Effector CD8-positive, alpha-beta T cell (primary cell): ENCODE results near the gene SAMD11.
A peak's percentile ranks its signal among the peaks of the same experiment; 100 is the strongest.
"Not testable (repeated sequence)": the region's sequence is repeated elsewhere in the genome, so short reads cannot be mapped to it uniquely, and the experiment has no call there.

ENCODE experiments used
- DNase-seq: peaks from one replicate; lab custom pipeline; 2025; lab: John Stamatoyannopoulos, UW

The SAMD11 gene

DNA sequence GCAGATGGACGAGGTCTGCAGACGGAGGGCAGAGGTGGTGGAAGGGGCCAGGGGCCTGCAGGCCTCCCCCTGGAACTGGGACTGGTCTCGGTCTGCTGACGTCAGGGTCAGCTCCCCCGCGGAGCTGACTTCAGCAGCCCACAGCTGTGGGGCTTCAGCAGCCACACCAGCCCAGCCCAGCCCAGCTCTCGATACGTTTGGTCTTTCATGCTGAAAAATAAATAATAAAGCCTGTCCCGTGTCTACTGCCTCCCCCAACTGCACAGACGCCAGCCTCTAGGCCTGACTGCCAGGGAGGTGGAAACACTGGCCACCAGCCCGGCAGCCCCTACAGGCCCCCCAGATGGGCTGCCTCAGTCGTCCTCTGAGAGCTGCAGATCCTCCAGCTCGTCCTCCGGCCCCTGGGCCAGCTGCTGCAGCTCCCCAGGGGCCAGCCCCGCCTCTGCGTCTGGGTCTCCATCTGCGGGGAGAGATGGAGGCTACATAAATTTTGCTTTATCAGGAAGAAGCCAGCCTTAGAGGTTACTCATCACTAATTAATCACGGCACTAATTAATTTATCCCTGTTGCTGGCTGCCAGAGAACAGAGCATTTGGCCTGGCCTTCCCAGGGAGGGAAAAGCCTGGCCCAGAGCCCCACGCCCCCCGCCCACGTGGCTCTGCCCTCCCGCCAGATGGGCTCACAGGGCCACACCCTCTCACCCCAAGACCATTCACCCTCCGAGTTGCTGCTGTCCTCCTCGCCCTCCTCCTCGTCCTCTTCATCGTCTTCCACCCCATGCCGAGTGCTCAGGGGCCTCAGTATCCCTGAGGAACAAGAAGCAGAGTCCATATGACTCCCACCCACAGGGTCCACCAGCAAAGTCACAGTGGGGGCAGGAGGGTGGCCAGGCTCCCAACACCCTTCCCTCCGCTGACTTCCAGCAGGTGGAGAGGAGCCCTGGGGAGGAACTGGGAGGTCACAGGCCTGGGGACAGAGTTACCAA, 20.9 kb downstream of the SAMD11 start:
- no peak for DNase-seq

DNA sequence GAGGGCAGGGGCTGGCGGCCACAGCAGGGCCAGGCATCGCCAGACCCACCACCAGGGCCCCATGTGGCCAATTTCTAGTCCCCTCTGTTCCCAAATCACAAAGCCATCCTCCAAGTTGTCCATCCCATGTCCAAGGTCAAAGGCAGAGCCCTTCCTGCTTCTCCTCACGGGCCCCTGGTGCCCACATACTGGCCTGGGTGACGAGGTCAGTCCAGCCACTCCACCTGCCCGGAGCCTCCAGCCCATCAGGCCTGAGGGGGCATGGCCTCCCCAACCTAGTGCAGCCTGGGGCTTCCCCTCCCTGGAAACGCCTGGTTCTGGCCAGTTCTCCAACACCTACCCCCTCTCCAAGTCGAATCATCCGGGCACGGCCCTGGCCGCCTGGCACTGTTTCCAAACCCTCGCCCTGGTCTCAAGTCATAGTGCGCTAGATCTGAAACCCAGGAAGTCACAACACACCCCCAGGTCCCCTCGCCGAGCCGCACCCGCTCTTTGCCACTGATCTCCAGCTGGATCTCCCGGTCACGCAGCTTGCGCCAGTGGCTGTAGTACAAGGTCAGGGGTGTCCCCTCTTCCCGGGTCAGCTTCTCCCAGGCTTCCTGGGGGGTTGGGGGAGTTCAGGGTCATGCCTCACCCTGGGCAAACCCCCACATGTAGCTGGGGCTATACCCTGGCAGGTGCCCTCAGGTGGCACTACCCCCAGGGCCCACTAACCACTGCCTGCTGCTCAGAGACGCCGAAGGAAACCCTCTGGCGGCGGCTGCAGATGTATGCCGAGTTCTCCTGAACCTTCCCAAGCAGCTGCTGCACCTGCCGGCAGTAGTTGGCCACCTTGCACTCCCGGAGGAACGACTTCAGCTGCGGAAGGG, 22.2 kb downstream of the SAMD11 start:
- DNase-seq, result no peak

DNA sequence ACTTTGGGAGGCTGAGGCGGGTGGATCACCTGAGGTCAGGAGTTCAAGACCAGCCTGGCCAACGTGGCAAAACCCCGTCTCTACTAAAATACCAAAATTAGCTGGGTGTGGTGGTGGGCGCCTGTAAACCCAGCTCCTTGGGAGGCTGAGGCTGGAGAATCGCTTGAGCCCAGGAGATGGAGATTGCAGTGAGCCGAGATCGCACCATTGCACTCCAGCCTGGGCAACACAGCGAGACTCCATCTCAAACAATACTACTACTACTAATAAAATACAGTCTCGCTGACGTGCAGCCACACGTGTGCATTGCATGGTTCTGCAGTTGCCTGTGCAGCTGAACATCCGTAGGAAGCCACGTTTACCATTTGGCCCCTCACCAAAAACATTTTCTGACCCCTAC, 23.1 kb downstream of the SAMD11 start:
- DNase-seq, result not testable (repeated sequence)

DNA sequence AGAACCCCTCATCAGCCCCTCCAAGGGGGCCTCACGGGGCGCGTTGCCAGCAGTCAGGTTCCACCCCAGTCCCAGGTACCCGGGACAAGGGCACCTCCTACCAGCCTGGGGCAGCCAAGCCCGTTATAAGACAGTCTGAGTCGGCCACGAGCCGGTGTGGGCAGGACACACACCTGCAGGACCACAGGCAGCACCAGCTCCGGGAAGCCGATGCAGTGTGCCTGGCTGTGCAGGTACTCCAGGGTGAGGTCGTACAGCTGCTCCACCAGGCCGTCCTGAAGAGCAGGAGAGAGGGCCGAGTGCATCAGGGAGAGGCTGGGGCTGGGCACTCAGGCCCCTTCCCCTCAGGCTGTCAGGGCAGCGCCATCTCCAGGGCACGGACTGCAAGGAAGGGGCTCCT, 24.2 kb downstream of the SAMD11 start:
- DNase-seq, result no peak

- DNase-seq, result no peak
Observed at GRCh38 chr1:950268-950667, 26.5 kb downstream of the SAMD11 start.

GRCh38 chr1:950881-951280, 27.2 kb downstream of the SAMD11 start:
- no peak for DNase-seq

GRCh38 chr1:951364-951763, 27.6 kb downstream of the SAMD11 start:
- no peak for DNase-seq

- no peak for DNase-seq
Observed at GRCh38 chr1:952201-952600, 28.5 kb downstream of the SAMD11 start.

DNA sequence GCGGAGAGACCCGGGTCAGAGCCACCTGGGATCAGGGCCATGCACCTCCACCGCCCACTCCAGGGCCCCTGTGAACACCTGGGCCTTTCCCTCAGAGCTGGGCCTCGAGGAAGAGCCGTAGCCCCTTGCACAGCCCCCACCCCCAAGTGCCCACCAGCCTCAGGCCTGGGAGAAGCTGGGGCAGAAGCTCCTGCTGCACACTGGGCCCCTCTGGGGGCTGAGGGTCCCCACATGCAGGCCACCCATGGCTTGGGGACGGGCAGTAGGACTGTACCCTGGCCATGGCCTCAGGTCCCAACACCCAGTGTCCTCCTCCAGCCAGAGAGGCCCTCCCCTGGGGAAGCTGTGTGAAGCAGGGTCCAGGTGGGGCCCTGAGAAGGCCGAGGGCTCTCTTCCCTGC, 28.9 kb downstream of the SAMD11 start:
- no peak for DNase-seq

DNA sequence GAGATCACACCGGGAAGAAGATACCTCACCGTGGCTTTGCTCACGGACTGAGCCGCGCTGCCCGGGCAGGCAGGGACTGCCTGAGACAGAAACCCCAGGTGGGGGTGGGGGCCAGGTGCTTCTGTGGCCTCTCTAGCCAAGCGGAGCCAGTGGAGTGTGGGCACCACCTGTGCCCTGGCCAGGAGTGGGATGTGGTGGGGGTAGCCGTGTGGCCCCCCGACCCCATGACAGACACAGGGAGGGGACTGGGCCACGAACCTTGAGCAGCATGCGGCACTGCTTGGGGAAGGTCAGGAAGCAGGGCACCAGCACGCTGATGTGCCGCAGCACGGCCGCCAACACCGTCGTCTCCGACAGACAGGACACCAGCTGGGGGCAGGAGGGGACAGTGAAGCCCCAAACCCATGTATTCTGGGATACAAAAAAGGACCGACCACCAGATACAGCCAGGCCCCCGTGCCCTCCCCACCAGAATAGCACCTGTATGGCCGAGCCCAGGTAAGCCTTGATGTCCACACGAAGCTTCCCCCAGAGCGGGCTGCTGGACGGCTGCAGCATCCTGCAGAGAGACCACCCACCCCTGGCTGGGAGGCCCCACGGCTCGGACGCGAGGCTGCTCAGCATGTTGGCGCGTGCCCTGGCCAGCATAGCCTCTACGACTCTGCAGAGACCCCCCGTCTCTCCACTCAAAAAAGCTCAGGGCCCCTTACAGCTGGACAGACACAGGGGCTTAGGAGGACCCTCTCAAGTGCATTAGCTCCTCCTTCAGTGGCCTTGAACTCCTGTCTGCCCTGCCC, 30.0 kb downstream of the SAMD11 start:
- DNase-seq, result no peak

DNA sequence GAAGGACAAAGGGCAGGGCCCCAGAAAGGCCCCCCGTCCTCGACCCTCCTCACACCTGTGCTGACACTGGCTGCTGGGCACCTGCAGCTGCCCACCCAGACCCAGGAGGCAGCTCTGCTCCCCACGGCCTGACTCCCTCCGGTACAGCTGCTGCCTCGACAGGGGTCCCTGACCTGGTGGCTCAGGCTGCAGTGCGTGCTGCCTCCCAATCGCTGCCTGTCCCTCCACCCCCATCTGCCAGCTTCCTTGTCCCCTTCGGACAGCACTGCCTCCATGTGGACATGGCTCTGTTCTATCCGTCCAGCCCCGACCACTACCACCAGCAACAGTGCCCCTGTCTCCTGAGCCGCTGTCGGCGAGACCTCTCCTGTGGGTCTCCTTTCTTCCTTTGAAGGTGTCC, 31.2 kb downstream of the SAMD11 start:
- no peak for DNase-seq

DNA sequence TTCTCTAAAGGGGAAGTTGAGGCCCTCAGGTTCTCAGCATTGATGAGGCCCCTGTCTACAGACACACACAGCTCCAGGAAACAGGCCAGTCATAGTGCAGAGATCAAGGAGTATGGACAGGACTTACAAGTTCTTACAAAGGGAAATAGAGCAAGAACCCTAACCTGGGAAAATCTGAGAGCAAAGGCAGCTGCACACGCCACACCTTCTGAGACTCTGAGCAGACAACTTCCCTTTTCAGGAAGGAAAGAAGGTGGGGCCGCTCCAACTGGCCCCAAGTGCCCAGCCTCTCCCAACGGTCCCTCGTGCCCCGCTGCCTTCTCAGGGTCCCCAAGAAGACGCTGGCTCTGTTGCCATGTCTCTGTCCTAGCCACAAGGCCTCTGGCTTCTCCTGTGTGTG, 31.8 kb downstream of the SAMD11 start:
- DNase-seq, result no peak

- DNase-seq, result no peak
Observed at GRCh38 chr1:956636-957035, 32.9 kb downstream of the SAMD11 start.

GRCh38 chr1:958823-959730, 35.4 kb downstream of the SAMD11 start, which contains the start of gene NOC2L:
Gene NOC2L, minus strand, starts transcription at chr1:959256. Its CDS starts 16 bp downstream, at chr1:959240.
- DNase-seq, result peak; percentile 92

DNA sequence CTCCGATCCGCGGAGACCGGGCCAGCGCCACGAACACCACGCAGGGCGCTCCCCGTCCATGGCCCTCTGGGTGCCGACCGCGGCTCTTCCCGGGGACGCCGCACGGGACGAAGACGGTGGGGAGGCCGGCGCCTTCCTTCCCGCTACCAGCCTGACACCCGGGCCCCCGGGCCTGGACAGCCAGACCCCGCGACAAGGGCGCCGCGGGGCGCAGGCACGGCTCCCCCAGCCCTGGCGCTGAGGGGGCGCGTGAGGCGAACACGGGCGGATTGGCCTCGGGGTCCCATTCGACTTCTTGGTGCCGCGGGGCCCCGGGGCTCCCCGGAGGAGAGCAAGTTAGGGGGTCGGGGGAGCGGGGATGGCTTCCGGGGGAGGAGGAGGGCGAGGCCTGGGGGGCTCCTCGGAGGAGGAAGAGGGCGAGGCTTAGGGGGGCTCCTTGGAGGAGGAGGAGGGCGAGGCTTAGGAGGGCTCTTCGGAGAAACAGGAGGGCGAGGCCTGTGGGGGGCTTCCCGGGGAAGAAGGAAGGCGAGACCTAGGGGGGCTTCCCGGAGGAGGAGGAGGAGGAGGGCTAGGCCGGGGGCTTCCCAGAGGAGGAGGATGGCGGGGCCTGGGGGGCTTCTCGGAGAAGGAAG, 36.1 kb downstream of the SAMD11 start:
- no peak for DNase-seq

DNA sequence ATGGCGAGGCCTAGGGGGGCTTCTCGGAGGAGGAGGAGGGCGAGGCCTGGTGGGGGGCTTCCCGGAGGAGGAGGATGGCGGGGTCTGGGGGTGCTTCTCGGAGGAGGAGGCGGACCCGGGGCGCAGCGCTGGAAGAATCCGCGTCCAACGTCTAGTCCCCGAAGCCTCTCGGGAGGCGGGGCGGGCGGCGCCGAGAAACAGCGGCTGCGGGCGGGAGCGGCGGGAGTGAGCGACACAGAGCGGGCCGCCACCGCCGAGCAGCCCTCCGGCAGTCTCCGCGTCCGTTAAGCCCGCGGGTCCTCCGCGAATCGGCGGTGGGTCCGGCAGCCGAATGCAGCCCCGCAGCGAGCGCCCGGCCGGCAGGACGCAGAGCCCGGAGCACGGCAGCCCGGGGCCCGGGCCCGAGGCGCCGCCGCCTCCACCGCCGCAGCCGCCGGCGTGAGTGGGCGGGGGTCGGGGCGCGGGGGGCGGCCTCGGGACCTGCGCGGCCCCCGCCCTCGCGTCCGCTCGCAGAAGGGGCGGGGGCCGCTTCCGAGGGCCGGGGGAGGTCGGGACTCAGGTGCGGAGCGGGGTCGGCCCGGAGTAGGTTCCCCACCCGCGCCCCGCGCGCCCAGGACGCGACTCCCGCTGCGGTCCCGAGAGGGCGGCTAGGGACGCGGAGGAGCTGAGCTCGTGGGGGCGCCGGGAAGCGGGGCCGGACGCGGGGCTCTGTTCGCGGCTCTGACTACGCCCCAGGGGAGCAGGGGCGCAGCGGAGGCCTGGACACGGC, 36.8 kb downstream of the SAMD11 start, which contains the start of gene KLHL17:
Gene KLHL17, plus strand, starts transcription at position 222 of the 769 bp plus-strand sequence. Its CDS starts 110 bp downstream, at position 332.
- DNase-seq, result peak; percentile 67

DNA sequence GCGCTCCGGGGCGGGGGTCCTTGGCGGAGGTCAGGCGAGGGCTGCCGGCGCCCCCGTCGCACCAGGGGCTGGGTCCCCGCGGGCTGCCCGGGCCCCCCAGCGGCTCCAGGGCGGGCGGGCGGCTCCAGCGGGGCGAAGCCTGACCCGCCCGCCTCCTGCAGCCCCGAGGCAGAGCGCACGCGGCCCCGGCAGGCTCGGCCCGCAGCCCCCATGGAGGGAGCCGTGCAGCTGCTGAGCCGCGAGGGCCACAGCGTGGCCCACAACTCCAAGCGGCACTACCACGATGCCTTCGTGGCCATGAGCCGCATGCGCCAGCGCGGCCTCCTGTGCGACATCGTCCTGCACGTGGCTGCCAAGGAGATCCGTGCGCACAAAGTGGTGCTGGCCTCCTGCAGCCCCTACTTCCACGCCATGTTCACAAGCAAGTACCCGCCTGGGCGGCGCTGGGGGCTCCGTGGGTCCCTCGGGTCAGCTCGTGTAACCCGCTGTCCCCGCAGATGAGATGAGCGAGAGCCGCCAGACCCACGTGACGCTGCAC, 37.5 kb downstream of the SAMD11 start:
- DNase-seq, result no peak

- no peak for DNase-seq
Observed at GRCh38 chr1:962381-963300, 38.9 kb downstream of the SAMD11 start.
